Left ventricle myocardium inferior (tissue), 1 donor: Measurements from ENCODE around the gene ASAP3. TPM values are rescaled to one million over a fixed set of nuclear protein-coding genes. Genes with fewer than 3 reads are reported as not detected.
A peak's percentile ranks its signal among the peaks of the same experiment; 100 is the strongest.

Experiments
- DNase-seq: peaks from one replicate; pipeline ENCODE4 v3.0.0-alpha.2; 2020
- H3K27ac ChIP-seq: fragments of 200-600 bp; replicated peaks from 2 replicates; pipeline ENCODE4 v1.8.0; 2021
- H3K27me3 ChIP-seq: fragments of 200-600 bp; 2 replicates; pipeline ENCODE4 v1.8.0; 2021; ENCODE audit warnings: low read depth
- H3K36me3 ChIP-seq: fragments of 200-600 bp; 2 replicates; pipeline ENCODE4 v1.8.0; 2021
- H3K4me1 ChIP-seq: fragments of 200-600 bp; 2 replicates; pipeline ENCODE4 v1.8.0; 2021
- H3K4me3 ChIP-seq: fragments of 200-600 bp; 2 replicates; pipeline ENCODE4 v1.8.0; 2021; ENCODE audit warnings: mild to moderate bottlenecking, moderate library complexity
- H3K9me3 ChIP-seq: fragments of 200-600 bp; replicated peaks from 2 replicates; pipeline ENCODE4 v1.8.0; 2021
- CTCF ChIP-seq: fragments of 200-600 bp; IDR thresholded peaks from 2 replicates; pipeline ENCODE4 v1.8.0; 2021; ENCODE audit warnings: antibody characterized with exemption, mild to moderate bottlenecking, borderline replicate concordance
- intact Hi-C: fragments of 100-400 bp; cut with micrococcal nuclease; formaldehyde crosslinking; loops from one replicate; pipeline ENCODE4 v1.11.0; 2022
- total RNA-seq: library from RNA; stranded (reverse); fragmentation: NEBNext Ultra II Directional; extraction: Animal tissue kit (Norgen Biotek cat#: 25700); gene quantifications from one replicate; pipeline ENCODE4 v1.2.1, GENCODE V29; 2021
- donor health status: DM: no; HTN: yes; CAD: no; lungs with severe emphysema.

The ASAP3 gene
- total RNA-seq, 1 donor from 2014 or later, result 44.4 TPM

GRCh38 chr1:23422241-23422877, 61.6 kb downstream of the ASAP3 start:
- Histone ChIP-seq H3K27ac (peak overlapping the region; percentile 90), H3K4me3 (peak overlapping the region; percentile 85), H3K9me3 (no peaks in the 10 kb centered on the region), H3K36me3 (no peaks in the 10 kb centered on the region), H3K4me1 (peaks cover 76% of the 10 kb centered on the region), H3K27me3 (no peaks in the 10 kb centered on the region)
- intact Hi-C loops, result no loop called here
- peak; percentile 78 for DNase-seq
- no peak for TF ChIP-seq CTCF

- H3K27me3 ChIP-seq, result no peaks in the 10 kb centered on the region
- H3K36me3 ChIP-seq, result peaks cover 5% of the 10 kb centered on the region
- TF ChIP-seq CTCF, result peak; percentile 29
- peak overlapping the region; percentile 85 for H3K4me3 ChIP-seq
- intact Hi-C loops, result no loop called here
- peaks cover 75% of the 10 kb centered on the region for H3K4me1 ChIP-seq
- no peaks in the 10 kb centered on the region for H3K9me3 ChIP-seq
- H3K27ac ChIP-seq, result peak overlapping the region; percentile 90
- no peak for DNase-seq
Observed at GRCh38 chr1:23421753-23422240, 62.2 kb downstream of the ASAP3 start.

- Histone ChIP-seq H3K4me3 (no peak overlapping the region), H3K9me3 (no peaks in the 10 kb centered on the region), H3K36me3 (peaks cover 8% of the 10 kb centered on the region), H3K27ac (peak overlapping the region; percentile 90), H3K27me3 (no peaks in the 10 kb centered on the region), H3K4me1 (peaks cover 70% of the 10 kb centered on the region)
- DNase-seq, result no peak
- intact Hi-C loops, result no loop called here
- TF ChIP-seq CTCF, result no peak
Observed at GRCh38 chr1:23421343-23421742, 62.6 kb downstream of the ASAP3 start.

- intact Hi-C loops, result no loop called here
- DNase-seq, result no peak
- peak overlapping the region; percentile 90 for H3K27ac ChIP-seq
- no peak for TF ChIP-seq CTCF
- peaks cover 14% of the 10 kb centered on the region for H3K36me3 ChIP-seq
- H3K4me3 ChIP-seq, result no peak overlapping the region
- peaks cover 69% of the 10 kb centered on the region for H3K4me1 ChIP-seq
- no peaks in the 10 kb centered on the region for H3K9me3 ChIP-seq
- H3K27me3 ChIP-seq, result no peaks in the 10 kb centered on the region
Observed at GRCh38 chr1:23420778-23421177, 63.2 kb downstream of the ASAP3 start.

- H3K27ac ChIP-seq, result no peak overlapping the region
- H3K27me3 ChIP-seq, result no peaks in the 10 kb centered on the region
- H3K4me3 ChIP-seq, result no peak overlapping the region
- peaks cover 57% of the 10 kb centered on the region for H3K4me1 ChIP-seq
- no peak for TF ChIP-seq CTCF
- intact Hi-C loops, result no loop called here
- H3K9me3 ChIP-seq, result no peaks in the 10 kb centered on the region
- DNase-seq, result no peak
- H3K36me3 ChIP-seq, result peaks cover 21% of the 10 kb centered on the region
Observed at GRCh38 chr1:23419180-23419579, 64.8 kb downstream of the ASAP3 start.
